Loucy (cell line): Measurements from ENCODE around the gene TNFAIP8.

ENCODE experiments used
- CTCF ChIP-seq: fragments of 200-600 bp; sonication (generic); conservative IDR thresholded peaks from 2 replicates; pipeline ENCODE4 v1.5.1; 2014; ENCODE audit warnings: mild to moderate bottlenecking, antibody characterized with exemption, low read length
- EZH2phosphoT487 ChIP-seq: fragments of 200-600 bp; IDR thresholded peaks from 2 replicates; pipeline ENCODE4 v1.6.1; 2018; ENCODE audit warnings: antibody characterized with exemption, mild to moderate bottlenecking, moderate library complexity, borderline replicate concordance

- TF ChIP-seq CTCF: no peak
- TF ChIP-seq EZH2phosphoT487: no peak
Observed at GRCh38 chr5:119347991-119348390, 7.8 kb upstream of the TNFAIP8 start.
